CD4-positive, alpha-beta T cell treated with Interferon gamma for 1 hour (primary cell): Measurements from ENCODE around the gene POU6F2.

Experiments
- DNase-seq: peaks from one replicate; pipeline ENCODE4 v3.0.0-alpha.2; 2020

Gene POU6F2

GRCh38 chr7:39198556-39198955 lies 220.8 kb downstream of the POU6F2 start:
- no peak for DNase-seq

- DNase-seq, result no peak
These were observed 221.3 kb downstream of the POU6F2 start for GRCh38 chr7:39199006-39199405.

- DNase-seq, result no peak
These were observed 222.2 kb downstream of the POU6F2 start for GRCh38 chr7:39199951-39200350.

GRCh38 chr7:39202041-39202440 lies 224.3 kb downstream of the POU6F2 start:
- DNase-seq, result no peak

- DNase-seq, result no peak
These were observed 232.7 kb downstream of the POU6F2 start for GRCh38 chr7:39210362-39210761.

GRCh38 chr7:39211581-39211980 lies 233.9 kb downstream of the POU6F2 start:
- DNase-seq, result no peak

GRCh38 chr7:39212876-39213275 lies 235.2 kb downstream of the POU6F2 start:
- DNase-seq, result no peak

GRCh38 chr7:39217783-39218182 lies 240.1 kb downstream of the POU6F2 start:
- no peak for DNase-seq

GRCh38 chr7:39219869-39220268 lies 242.2 kb downstream of the POU6F2 start:
- DNase-seq, result no peak

GRCh38 chr7:39221901-39222300 lies 244.2 kb downstream of the POU6F2 start:
- DNase-seq, result no peak

GRCh38 chr7:39228946-39229345 lies 251.2 kb downstream of the POU6F2 start:
- DNase-seq, result no peak

GRCh38 chr7:39233851-39234529 lies 256.3 kb downstream of the POU6F2 start:
- no peak for DNase-seq

GRCh38 chr7:39238234-39238869 lies 260.6 kb downstream of the POU6F2 start:
- DNase-seq, result no peak

GRCh38 chr7:39240864-39241263 lies 263.2 kb downstream of the POU6F2 start:
- no peak for DNase-seq

GRCh38 chr7:39247576-39247975 lies 269.9 kb downstream of the POU6F2 start:
- DNase-seq, result no peak

- no peak for DNase-seq
These were observed 270.5 kb downstream of the POU6F2 start for GRCh38 chr7:39248041-39248691.

GRCh38 chr7:39248692-39249090 lies 271.0 kb downstream of the POU6F2 start:
- no peak for DNase-seq

GRCh38 chr7:39249635-39250152 lies 272.0 kb downstream of the POU6F2 start:
- DNase-seq, result no peak

GRCh38 chr7:39252916-39253315 lies 275.2 kb downstream of the POU6F2 start:
- DNase-seq, result no peak

GRCh38 chr7:39259391-39260003 lies 281.8 kb downstream of the POU6F2 start:
- no peak for DNase-seq

GRCh38 chr7:39260279-39260844 lies 282.7 kb downstream of the POU6F2 start:
- DNase-seq, result no peak

- DNase-seq, result no peak
These were observed 284.1 kb downstream of the POU6F2 start for GRCh38 chr7:39261771-39262170.
